Measurements from ENCODE around the gene GALNT2.

Gene GALNT2

DNA sequence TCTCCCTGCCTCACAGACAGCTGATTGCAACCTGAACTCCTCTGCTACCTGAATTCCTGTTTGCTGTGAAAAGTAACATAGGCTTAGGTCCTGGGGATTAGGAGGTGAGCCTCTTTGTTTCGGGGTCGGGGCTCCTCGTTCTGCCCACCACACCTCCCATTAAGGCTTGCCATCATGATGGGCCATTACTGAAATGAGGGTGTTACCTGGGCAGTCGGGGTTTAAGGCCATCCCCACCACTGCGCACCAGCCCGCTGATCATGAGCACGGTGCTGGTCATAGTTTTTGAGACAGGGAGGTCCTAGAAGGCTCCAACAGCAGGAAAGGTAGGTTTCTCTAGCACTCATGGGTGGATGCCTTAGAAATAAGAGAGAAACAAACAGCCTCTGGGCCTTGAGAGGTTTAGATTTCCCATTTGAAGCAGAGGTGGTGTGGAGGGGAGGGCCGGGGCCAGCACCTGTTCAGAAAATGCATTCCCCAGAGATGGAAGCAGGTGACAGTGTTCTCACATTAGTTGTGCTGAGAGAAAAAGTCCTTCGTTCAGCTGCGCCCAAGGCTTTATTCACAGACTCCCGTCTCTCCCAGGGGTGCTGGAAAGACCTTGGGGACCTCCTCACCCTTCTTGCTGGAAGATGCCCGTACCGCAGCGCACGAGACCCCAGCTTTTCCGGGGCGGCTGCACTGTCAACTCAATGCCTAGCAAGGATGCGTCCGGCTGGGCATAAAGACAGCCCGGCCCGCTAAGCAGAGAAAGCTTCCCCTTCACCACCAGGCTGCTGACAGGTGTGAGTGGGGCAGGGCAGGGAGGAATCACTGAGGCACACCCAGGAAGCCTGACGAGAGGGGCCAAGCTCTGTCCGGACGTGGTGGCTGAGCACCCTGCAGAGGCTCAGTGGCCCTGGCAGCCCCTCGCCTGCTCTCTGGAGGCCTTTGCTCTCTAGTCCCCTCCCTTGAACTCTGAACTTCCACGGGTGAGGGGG lies 233.6 kb downstream of the GALNT2 start:
- no peak for DNase-seq (ENCODE audit: extremely low read depth, insufficient read length)
- Histone ChIP-seq H3K4me3 (replicated peaks; ENCODE audit: low read depth, low read length) (no peak overlapping the region), H3K36me3 (ENCODE audit: control insufficient read depth, insufficient read depth, low read length) (no peaks in the 10 kb centered on the region), H3K27me3 (replicated peaks; ENCODE audit: control insufficient read depth, insufficient read depth, low read length) (no peaks in the 10 kb centered on the region; the same call in 1 of the 2 replicates)
- TF ChIP-seq, protein P1, sequence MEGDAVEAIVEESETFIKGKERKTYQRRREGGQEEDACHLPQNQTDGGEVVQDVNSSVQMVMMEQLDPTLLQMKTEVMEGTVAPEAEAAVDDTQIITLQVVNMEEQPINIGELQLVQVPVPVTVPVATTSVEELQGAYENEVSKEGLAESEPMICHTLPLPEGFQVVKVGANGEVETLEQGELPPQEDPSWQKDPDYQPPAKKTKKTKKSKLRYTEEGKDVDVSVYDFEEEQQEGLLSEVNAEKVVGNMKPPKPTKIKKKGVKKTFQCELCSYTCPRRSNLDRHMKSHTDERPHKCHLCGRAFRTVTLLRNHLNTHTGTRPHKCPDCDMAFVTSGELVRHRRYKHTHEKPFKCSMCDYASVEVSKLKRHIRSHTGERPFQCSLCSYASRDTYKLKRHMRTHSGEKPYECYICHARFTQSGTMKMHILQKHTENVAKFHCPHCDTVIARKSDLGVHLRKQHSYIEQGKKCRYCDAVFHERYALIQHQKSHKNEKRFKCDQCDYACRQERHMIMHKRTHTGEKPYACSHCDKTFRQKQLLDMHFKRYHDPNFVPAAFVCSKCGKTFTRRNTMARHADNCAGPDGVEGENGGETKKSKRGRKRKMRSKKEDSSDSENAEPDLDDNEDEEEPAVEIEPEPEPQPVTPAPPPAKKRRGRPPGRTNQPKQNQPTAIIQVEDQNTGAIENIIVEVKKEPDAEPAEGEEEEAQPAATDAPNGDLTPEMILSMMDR (IDR thresholded peaks at IDR 0.05; ENCODE audit: insufficient read depth, low read length, poor library complexity, severe bottlenecking) = no peak

GRCh38 chr1:230301322-230301721 lies 234.3 kb downstream of the GALNT2 start:
- no peak for DNase-seq (ENCODE audit: extremely low read depth, insufficient read length)
- no peaks in the 10 kb centered on the region; the same call in 1 of the 2 replicates for H3K27me3 ChIP-seq (replicated peaks; ENCODE audit: control insufficient read depth, insufficient read depth, low read length)
- H3K4me3 ChIP-seq (replicated peaks; ENCODE audit: low read depth, low read length) = no peak overlapping the region
- TF ChIP-seq, protein P1 (IDR thresholded peaks at IDR 0.05; ENCODE audit: insufficient read depth, low read length, poor library complexity, severe bottlenecking) = no peak
- no peaks in the 10 kb centered on the region for H3K36me3 ChIP-seq (ENCODE audit: control insufficient read depth, insufficient read depth, low read length)

DNA sequence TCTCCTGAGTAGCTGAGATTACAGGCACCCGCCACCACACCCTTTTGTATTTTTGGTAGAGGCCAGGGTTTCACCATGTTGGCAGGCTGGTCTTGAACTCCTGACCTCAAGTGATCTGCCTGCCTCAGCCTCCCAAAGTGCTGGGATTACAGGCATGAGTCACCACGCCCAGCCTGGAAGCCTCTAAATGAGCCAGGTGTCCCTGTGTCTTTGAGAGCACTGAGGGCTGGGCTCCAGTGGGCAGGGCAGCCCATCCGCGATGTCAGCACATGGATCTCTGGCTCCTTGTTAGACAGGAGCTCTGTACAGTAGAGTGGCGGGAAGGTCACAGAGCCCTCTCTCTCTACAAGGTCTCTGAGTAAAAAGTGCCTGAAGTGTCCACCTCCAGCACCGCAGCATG lies 234.8 kb downstream of the GALNT2 start:
- Histone ChIP-seq H3K36me3 (ENCODE audit: control insufficient read depth, insufficient read depth, low read length) (no peaks in the 10 kb centered on the region), H3K4me3 (replicated peaks; ENCODE audit: low read depth, low read length) (no peak overlapping the region), H3K27me3 (replicated peaks; ENCODE audit: control insufficient read depth, insufficient read depth, low read length) (no peaks in the 10 kb centered on the region; the same call in 1 of the 2 replicates)
- DNase-seq (ENCODE audit: extremely low read depth, insufficient read length) = no peak
- TF ChIP-seq, protein P1 (IDR thresholded peaks at IDR 0.05; ENCODE audit: insufficient read depth, low read length, poor library complexity, severe bottlenecking) = no peak

DNA sequence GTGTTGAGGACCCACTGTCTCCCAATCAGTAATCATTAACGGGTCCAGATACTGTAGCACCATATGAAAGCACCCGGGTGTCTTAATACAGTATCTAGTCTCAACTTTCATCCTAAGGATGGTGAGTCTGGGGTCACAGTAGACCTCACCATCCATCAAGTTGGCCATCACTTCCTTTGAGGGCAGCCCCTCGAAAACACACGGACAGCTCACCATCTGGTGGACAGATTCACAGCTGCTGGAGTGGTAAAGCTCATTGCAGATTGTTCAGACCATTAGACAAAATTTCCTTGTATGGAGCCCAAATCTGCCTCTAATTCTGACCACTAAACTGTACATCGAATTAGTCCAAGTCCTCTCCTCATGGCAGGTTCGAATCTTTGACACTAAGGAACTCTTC lies 236.0 kb downstream of the GALNT2 start:
- TF ChIP-seq, protein P1 (IDR thresholded peaks at IDR 0.05; ENCODE audit: insufficient read depth, low read length, poor library complexity, severe bottlenecking) = no peak
- no peak for DNase-seq (ENCODE audit: extremely low read depth, insufficient read length)

DNA sequence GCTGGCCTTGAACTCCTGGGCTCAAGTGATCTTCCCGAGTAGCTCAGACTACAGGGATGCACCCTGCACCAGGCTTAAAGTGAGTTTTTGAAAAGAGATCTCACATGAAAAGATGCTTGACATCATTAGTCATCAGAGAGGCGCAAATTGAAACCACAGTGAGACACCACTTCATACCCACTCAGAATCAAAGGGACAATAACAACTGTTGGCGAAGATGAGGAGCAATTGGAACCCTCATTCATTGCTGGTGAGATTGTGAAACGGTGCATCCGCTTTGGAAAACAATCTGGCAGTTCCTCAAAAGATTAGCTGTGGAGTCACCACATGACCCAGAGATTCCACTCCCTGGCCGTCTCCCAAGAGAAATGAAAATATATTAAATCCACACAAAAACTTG lies 236.8 kb downstream of the GALNT2 start:
- DNase-seq (ENCODE audit: extremely low read depth, insufficient read length) = no peak

More for the DNA sequence above, 236.0 kb downstream of the GALNT2 start:
- H3K4me3 ChIP-seq (replicated peaks; ENCODE audit: low read depth, low read length) = no peak overlapping the region
- no peaks in the 10 kb centered on the region; the same call in 1 of the 2 replicates for H3K27me3 ChIP-seq (replicated peaks; ENCODE audit: control insufficient read depth, insufficient read depth, low read length)
- H3K36me3 ChIP-seq (ENCODE audit: control insufficient read depth, insufficient read depth, low read length) = no peaks in the 10 kb centered on the region

More for the DNA sequence above, 236.8 kb downstream of the GALNT2 start:
- Histone ChIP-seq H3K27me3 (replicated peaks; ENCODE audit: control insufficient read depth, insufficient read depth, low read length) (no peaks in the 10 kb centered on the region; the same call in 1 of the 2 replicates), H3K36me3 (ENCODE audit: control insufficient read depth, insufficient read depth, low read length) (no peaks in the 10 kb centered on the region), H3K4me3 (replicated peaks; ENCODE audit: low read depth, low read length) (no peak overlapping the region)
- TF ChIP-seq, protein P1 (IDR thresholded peaks at IDR 0.05; ENCODE audit: insufficient read depth, low read length, poor library complexity, severe bottlenecking) = no peak
